T-helper 2 cell treated with Interferon-gamma antibody and Interleukin-4, amounts not matched to agents 100 ng/mL and 5 ng/mL, for 36 hours (primary cell): ENCODE measurements around the gene DSG1. TPM values are rescaled to one million over a fixed set of nuclear protein-coding genes. Genes with fewer than 3 reads are reported as not detected.
"Not testable (repeated sequence)": the region's sequence is repeated elsewhere in the genome, so short reads cannot be mapped to it uniquely, and the experiment has no call there.

Experiments
- intact Hi-C: fragments of 100-400 bp; cut with micrococcal nuclease; formaldehyde crosslinking; loops from one replicate; pipeline ENCODE4 v1.15.1; 2023
- total RNA-seq: library from RNA; stranded (reverse); gene quantifications from 2 replicates; pipeline ENCODE4 v1.2.3, GENCODE V29; 2022

Gene DSG1
- total RNA-seq, 1 donor from 2014 or later = not detected

DNA sequence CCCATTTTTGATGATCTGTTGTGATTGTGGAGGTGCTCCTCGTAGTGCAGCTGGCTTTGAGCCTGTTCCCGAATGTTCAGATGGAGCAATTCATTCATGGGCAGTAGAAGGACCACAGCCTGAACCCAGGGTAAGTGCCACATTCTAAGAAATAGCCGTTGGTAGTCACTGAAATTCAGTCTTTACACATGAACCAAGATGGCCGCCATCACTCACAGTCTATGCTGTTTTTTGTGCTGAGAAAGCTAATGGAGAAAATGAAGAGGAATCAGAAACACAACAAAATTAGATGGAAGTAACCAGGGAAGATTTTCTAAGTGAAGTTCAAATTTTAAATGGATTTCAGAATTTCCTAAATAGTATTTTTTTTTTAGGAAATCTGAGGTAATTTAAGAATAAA is 25.5 kb downstream of the DSG1 start:
- intact Hi-C loops = no loop called here

DNA sequence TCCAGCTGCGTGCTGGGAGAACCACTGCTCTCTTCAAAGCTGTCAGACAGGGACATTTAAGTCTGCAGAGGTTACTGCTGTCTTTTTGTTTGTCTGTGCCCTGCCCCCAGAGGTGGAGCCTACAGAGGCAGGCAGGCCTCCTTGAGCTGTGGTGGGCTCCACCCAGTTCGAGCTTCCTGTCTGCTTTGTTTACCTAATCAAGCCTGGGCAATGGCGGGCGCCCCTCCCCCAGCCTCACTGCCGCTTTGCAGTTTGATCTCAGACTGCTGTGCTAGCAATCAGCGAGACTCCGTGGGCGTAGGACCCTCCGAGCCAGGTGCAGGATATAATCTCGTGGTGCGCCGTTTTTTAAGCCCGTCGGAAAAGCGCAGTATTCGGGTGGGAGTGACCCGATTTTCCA is 35.4 kb downstream of the DSG1 start:
- intact Hi-C loops = not testable (repeated sequence)

DNA sequence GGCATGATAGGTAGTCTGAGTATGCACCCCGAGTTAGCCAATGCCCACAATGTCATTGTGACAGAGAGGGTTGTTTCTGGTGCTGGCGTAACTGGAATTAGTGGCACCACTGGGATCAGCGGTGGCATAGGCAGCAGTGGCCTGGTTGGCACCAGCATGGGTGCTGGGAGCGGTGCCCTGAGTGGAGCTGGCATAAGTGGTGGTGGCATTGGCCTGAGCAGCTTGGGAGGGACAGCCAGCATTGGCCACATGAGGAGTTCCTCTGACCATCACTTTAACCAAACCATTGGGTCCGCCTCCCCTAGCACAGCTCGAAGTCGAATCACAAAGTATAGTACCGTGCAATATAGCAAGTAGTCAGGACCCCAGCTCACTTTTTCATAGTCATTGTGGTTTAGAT is 37.0 kb downstream of the DSG1 start:
- intact Hi-C loops = no loop called here

DNA sequence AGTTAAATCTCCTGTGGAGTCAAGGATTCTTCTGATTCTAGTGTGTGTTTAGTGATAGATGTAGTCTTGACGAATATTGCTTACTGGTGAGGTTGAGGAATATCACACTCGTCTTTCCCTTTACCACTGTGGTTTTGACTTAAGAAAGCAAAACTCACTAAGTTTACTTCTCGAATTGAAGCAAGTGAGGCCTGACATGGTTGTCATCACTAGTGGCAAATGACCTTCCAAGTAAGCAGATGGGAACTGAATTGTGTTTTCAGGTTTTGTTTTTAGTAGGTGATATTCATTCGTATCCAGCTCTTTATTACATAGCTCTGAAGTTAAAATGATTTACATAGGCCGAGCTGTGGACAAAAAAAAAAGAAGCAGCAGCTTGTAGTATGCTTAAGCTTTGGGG is 38.1 kb downstream of the DSG1 start:
- intact Hi-C loops = no loop called here

DNA sequence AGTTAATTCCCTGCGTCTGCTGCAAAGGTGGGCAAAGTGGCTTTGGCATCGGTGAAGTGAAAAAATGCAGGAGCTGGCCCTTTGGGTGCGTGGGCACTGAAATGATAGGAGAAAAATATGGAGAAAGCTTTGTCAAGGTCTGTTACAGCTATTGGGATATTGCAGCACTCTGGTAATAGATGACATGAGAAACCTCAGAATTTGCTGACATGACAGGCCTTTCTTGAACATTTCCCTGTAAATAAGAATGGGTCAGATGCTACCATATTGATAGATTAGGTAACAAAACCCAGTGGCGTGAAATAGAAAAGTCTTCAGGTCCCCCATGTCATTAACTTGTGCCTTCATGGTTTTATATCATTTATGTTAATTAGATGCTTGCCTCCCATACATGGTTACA is 46.2 kb downstream of the DSG1 start:
- intact Hi-C loops = no loop called here

DNA sequence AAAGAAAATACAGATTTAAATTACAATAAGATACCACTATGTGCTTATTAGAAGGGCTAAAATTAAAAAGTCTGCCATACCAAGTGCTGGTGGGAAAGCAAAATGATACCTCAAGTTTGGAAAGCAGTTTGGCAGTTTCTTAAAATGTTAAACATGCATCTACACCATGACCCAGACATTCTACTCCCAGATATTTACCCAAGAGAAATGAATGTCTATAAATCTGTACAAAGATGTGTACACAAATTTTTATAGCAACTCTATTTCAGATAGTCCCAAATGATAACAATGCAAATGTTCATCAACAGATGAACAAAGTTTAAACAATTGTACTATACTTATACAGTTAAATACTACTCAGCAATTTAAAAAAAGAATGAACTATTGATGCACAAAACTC is 51.5 kb downstream of the DSG1 start:
- intact Hi-C loops = no loop called here

DNA sequence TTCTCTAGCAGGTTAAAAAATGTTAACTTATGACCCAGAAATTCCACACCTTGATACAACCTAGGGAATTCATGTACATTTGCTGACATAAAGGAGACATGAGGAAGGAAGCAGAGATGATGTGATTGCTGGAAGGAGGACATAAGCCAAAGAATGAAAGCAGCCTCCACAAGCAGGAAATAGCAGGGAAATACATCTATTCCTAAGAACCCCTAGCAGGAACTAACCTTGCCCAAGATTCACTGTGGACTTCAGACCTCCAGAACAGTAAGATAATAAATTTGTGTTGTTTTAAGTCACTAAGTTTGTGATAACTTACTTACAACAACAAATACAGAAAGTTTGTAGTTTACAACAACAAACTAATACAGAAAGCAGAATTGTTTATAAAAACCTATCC is 54.0 kb downstream of the DSG1 start:
- intact Hi-C loops = no loop called here

DNA sequence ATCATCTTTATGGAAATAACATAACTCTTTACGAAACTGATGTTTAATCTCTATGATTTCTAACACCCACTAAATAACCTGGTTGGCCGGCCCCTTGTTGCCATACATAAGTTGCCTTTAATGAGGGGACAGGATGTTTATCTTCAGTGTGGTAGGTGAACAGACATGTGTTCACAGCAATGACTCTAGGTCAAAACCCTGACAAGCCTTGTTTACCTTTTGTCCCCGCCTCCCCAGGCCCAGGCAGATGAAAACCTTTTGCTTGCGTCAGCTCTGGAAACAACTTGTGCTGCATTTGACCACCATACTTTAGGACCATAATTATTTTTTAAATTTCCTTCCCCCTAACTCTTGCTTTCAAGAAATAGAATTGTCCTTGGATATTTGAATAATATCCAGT is 55.7 kb downstream of the DSG1 start:
- intact Hi-C loops = no loop called here

DNA sequence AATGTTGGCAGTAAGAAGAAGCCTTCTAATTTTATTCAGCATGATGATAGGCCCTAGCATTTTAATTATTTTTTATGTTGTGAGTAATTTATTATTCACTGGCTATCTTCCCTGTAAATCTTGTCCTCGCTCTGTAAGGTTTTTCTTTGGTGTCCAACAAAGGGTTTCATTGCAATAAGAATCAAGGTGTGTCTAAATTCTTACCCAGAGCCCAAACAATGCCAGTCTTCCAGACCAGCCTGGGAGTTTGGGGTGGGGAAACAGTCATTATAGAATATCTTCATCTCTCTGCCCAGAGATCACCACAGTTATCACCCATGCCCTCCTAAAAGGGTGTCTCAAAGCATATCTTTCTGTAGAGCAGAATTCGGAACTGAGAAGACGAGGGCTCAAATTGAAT is 58.5 kb downstream of the DSG1 start, which contains the start of gene DSG4:
DSG4 (plus strand) TSS at position 301 of the 400 bp plus-strand sequence. CDS start 135 bp downstream, outside the sequence.
- intact Hi-C loops = no loop called here

DNA sequence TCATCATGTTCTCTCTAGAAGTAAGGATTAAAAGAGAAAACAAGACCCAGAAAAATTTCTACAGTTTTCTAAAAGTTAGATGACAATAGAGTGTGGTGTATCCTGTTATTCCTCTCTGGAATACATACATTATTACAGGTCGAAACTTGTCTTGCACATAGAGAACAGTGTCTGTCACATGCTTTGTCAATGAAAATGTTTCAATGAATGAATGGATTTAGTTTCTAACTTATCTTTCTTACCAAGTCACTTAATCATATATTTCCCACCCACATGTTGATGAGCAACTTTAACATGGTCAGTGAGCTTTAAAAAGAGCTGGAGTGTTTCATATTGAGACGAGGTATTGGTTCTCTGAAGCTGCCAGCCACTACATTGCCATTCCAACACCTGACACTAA is 63.0 kb downstream of the DSG1 start:
- intact Hi-C loops = no loop called here

DNA sequence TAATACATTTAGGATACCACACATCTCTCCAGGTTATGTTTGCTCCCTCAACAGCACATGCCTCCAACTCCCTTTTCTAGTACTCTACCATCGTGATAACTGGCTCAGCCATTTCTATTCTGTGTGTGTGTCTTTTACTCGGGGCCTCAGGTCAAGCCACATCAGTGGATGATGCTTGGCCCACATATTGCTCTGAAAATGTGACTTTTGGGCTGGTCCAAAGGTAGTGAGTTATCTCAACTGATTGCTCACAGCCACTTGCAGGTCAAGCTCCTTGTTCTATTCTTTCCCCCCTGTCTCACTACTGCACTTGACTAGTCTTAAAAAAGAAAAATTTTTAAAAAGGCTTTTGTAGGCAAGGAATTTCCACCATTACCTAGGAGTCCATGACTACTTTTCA is 64.1 kb downstream of the DSG1 start:
- intact Hi-C loops = no loop called here

DNA sequence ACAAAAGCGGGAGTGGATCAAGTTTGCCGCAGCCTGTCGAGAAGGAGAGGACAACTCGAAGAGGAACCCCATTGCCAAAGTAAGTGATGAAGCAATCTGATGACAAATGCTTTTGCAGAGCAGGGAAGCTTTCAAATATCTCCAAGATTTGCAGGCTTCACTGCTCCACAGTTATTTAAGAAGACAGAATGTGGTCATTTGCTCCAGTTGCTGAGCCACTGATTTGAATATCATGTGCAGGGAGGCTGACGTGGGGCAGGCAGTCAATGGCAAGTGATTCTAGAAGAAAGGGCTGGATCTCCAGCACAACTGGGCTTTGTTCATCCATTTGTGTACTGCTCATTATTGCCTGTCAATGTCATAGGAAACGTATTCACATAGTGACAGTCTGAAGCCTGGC is 68.8 kb downstream of the DSG1 start:
- intact Hi-C loops = no loop called here

DNA sequence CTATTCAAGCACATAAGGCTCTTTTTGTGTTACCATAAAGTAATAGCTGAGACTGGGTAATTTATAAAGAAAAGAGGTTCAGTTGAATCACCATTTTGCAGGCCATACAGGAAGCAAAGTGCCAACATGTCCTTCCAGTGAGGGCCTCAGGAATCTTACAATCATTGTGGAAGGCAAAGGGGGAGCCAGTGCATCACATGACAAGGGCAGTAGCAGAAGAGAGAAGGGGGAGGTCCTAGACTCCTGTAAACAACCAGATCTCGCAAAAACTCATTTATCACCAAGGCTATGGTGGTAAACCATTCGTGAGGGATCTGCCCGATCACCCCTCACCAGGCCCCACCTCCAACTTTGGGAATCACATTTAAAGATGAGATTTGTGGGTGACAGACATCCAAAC is 75.3 kb downstream of the DSG1 start:
- intact Hi-C loops = no loop called here

DNA sequence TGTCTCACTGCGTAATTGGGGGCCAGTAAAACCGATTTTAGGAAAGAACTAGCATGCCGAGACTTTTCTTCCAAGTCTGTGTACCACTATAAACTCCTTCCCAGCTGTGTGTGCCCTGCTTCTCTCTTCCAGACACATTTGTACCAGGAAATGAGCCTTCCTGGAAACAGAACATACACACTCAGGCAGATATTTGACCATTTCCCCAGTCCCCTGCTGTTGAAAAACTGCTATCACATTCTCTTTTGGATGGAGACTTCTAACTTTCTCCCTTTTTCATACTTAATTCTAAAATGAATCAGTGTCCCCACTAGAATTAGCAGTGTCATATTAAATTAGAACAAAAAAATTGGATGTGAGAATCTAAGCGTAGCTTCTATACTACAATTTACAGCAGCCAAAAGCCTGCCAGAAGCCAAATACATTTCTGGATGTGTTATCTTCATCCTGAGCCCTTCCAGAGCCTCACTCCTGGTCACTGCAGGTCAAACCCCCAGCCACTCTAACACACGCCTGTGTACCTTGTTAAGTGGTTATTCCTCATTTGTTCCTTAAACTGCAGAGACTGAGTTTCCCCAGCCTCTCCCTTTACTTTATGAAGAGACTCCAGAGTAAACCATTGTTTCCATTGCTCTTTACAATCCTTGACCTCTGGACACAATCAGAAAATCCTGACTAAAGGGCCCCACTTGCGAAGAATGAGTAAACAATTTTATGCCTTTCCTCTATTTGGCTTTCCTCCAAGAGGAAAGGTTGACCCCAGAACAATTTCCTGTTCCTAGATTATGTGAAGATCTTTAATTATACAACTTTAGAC is 79.0 kb downstream of the DSG1 start:
- intact Hi-C loops = no loop called here

DNA sequence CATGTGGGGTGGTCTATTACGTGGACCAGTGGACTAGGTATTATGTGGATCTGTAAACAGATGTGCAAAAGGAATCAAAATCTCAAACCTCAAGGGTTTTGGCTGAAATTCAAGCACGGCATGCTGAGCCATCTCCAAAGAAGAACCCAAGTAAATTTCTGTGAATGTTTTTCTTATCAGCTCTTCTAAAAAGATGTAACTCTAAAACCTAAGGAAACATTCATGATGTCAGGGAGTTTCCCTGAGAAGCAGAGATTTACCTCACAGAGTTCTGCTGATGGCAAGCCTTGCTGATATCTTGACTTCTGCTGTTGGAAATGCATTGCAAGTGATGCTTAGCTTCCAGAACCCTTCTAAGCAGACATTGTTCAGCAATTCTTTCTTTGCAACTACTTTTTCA is 80.2 kb downstream of the DSG1 start:
- intact Hi-C loops = no loop called here

DNA sequence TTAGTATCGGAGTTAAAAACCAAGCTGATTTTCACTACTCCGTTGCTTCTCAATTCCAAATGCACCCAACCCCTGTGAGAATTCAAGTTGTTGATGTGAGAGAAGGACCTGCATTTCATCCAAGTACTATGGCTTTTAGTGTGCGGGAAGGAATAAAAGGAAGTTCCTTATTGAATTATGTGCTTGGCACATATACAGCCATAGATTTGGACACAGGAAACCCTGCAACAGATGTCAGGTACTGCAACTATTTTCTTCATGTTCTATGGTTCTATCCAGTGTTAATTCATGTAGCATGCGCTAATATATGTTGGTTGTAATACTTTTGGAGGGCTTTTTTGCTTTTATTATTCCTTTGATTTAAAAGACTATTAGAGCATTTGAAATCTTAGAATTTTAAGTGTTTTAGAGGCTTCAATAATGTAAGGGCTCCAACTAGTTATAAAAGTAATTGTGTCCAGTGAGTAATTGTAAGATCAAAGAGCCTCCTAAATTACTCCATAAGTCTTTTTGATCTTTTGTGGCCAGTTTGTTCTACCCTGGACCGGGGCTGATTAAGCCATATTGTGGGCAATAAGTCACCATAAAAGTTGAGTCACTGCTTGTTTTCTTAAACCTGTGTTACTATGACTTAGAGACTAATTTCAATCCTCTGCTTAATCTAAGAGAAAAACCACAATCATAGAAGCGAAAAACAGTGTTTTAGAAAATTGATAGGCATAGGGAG is 81.5 kb downstream of the DSG1 start:
- intact Hi-C loops = no loop called here

DNA sequence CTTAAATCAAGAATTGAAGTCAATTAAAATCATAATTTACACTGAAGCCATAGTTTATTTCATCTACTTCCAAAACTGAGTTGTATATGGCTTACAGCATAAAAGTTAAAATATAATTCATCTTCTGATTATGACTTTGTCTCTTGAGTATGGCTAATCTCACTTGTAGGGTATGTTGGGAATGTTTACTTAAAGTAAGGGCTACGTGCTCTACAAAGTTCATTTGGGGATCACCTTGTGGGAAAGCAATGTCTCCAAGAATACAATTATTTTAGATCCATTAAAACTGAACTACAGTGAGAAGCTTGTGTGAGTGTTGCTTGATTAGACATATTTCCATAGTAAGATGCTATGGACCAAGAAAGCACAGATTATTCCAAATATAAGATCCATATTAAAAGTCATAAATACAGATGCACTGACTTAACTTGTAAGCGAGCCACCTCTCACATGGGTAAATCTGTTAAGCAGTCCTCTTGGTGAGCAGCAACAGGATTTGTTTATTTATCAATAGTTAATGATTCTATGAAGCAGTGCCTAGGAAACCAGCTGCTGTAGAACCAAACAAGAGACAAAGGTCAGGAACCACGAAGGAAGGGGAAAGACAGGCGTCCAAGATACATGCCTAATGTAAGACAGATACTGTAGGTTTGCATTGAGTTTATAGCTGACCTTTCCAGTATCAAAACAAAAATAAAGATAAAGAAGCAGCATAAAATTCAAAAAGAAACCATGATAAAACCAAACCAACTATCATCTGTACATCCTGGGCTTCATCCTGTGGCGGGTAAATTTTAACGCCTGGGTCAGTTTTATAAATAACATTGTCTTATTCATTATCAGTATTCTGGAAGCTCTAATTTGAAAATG is 83.4 kb downstream of the DSG1 start:
- intact Hi-C loops = no loop called here

DNA sequence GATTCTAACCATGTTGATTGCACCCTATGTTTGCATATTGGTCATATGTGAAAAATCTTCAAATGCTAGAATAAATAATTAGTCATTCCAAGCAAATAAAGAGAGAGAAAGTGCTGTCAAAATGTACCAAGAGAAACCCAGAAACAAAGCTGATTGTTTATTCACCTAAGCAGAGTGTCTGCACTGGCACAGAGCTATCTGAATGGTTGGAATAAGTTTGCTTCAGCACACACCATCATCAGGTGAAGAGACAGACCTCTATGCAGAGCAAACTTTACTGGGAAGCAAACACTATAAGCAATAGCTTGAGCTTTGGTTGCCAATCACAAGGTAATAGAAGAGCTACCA is 84.0 kb downstream of the DSG1 start:
- intact Hi-C loops = no loop called here

DNA sequence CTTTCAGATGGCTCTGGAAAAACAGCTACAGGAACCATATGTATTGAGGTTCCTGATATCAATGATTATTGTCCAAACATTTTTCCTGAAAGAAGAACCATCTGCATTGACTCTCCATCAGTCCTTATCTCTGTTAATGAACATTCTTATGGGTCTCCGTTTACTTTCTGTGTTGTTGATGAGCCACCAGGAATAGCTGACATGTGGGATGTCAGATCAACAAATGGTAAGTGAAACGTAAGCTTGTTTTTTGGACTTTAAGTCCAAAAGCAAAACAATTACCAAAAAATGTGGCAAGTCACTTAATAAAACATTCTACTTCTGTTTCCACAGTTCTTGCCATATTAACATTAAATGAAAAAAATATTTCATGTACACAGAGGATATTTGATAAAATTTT is 85.4 kb downstream of the DSG1 start:
- intact Hi-C loops = no loop called here
